Ishikawa (cell line): ENCODE data around the gene LRRC8D.

Experiments used
- CEBPB ChIP-seq: IDR thresholded peaks from 2 replicates; pipeline ENCODE4 v1.6.1; 2012
- CREB1 ChIP-seq: IDR thresholded peaks from 2 replicates; pipeline ENCODE4 v1.6.1; 2012; ENCODE audit warnings: low read depth
- EGR1 ChIP-seq: IDR thresholded peaks from 2 replicates; pipeline ENCODE4 v1.6.1; 2012
- EP300 ChIP-seq: IDR thresholded peaks from 2 replicates; pipeline ENCODE4 v1.6.1; 2012; ENCODE audit warnings: borderline replicate concordance
- FOXM1 ChIP-seq: IDR thresholded peaks from 2 replicates; pipeline ENCODE4 v1.6.1; 2012; ENCODE audit warnings: low read depth, borderline replicate concordance
- NFIC ChIP-seq: IDR thresholded peaks from 2 replicates; pipeline ENCODE4 v1.6.1; 2012
- RAD21 ChIP-seq: IDR thresholded peaks from 2 replicates; pipeline ENCODE4 v1.6.1; 2012; ENCODE audit warnings: low read depth
- TAF1 ChIP-seq: IDR thresholded peaks from 2 replicates; pipeline ENCODE4 v1.6.1; 2012; ENCODE audit warnings: low read depth, mild to moderate bottlenecking
- TCF12 ChIP-seq: IDR thresholded peaks from 2 replicates; pipeline ENCODE4 v1.6.1; 2012; ENCODE audit warnings: low read depth
- TEAD4 ChIP-seq: IDR thresholded peaks from 2 replicates; pipeline ENCODE4 v1.6.1; 2012
- YY1 ChIP-seq: IDR thresholded peaks from 2 replicates; pipeline ENCODE4 v1.6.1; 2012; ENCODE audit warnings: low read depth
- ZBTB7A ChIP-seq: IDR thresholded peaks from 2 replicates; pipeline ENCODE4 v1.6.1; 2012; ENCODE audit warnings: low read depth
- TF ChIP-seq, protein P1 (sequence below): IDR thresholded peaks from 2 replicates; pipeline ENCODE4 v1.6.1; 2012
- TF ChIP-seq, protein P2 (sequence below): IDR thresholded peaks from 2 replicates; pipeline ENCODE4 v1.6.1; 2012
- TF ChIP-seq, protein P3 (sequence below): IDR thresholded peaks from 2 replicates; pipeline ENCODE4 v1.6.1; 2012; ENCODE audit warnings: low read depth, mild to moderate bottlenecking

Gene LRRC8D

DNA sequence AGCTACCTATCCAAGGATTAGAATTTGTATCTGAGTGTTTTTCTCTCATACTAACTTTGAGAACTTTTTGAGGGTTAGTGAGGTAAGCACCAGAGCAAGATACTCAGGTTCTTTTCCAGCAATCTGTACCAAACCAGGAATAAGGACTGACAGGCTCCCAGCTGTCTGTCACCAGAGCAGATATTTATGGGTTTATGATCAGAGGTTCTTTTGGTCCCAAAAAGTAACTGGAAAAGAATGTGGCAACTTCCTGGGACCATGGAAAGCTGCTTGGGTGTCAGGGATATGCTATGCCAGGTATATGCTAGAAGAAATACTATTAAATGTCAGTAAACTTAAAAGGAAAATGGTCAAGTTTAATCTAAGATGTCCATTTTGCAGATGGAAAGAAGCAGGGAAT lies 98.3 kb downstream of the LRRC8D start:
- TF ChIP-seq, protein P1, sequence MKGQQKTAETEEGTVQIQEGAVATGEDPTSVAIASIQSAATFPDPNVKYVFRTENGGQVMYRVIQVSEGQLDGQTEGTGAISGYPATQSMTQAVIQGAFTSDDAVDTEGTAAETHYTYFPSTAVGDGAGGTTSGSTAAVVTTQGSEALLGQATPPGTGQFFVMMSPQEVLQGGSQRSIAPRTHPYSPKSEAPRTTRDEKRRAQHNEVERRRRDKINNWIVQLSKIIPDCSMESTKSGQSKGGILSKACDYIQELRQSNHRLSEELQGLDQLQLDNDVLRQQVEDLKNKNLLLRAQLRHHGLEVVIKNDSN = no peak
- TF ChIP-seq RAD21 = no peak
- no peak for TF ChIP-seq EP300
- TF ChIP-seq EGR1 = no peak
- TF ChIP-seq TCF12 = no peak
- no peak for TF ChIP-seq ZBTB7A
- TF ChIP-seq, protein P2, sequence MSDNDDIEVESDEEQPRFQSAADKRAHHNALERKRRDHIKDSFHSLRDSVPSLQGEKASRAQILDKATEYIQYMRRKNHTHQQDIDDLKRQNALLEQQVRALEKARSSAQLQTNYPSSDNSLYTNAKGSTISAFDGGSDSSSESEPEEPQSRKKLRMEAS = no peak
- TF ChIP-seq CREB1 = no peak
- no peak for TF ChIP-seq TEAD4
- TF ChIP-seq NFIC = no peak
- TF ChIP-seq, protein P3, sequence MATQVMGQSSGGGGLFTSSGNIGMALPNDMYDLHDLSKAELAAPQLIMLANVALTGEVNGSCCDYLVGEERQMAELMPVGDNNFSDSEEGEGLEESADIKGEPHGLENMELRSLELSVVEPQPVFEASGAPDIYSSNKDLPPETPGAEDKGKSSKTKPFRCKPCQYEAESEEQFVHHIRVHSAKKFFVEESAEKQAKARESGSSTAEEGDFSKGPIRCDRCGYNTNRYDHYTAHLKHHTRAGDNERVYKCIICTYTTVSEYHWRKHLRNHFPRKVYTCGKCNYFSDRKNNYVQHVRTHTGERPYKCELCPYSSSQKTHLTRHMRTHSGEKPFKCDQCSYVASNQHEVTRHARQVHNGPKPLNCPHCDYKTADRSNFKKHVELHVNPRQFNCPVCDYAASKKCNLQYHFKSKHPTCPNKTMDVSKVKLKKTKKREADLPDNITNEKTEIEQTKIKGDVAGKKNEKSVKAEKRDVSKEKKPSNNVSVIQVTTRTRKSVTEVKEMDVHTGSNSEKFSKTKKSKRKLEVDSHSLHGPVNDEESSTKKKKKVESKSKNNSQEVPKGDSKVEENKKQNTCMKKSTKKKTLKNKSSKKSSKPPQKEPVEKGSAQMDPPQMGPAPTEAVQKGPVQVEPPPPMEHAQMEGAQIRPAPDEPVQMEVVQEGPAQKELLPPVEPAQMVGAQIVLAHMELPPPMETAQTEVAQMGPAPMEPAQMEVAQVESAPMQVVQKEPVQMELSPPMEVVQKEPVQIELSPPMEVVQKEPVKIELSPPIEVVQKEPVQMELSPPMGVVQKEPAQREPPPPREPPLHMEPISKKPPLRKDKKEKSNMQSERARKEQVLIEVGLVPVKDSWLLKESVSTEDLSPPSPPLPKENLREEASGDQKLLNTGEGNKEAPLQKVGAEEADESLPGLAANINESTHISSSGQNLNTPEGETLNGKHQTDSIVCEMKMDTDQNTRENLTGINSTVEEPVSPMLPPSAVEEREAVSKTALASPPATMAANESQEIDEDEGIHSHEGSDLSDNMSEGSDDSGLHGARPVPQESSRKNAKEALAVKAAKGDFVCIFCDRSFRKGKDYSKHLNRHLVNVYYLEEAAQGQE = no peak

DNA sequence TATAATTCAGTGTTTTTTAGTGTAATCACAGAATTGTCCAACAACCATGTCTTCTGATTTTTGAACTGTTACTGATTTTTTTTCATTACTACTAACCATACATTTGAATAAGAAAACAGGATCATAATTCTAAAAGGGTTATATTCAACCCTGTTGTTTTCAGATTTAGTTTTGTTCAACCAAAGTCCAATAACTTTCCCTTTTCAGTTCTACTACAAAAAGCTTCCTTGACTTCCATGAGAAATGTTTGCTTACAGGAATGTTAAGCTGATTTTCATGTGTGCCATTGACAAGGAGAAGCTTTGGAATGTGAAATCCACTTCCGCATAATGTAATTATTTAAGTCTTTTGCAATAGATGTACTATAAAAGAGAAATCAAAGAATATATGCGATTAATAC lies 102.1 kb downstream of the LRRC8D start:
- TF ChIP-seq EP300 = no peak
- TF ChIP-seq TCF12 = no peak
- TF ChIP-seq ZBTB7A = no peak
- no peak for TF ChIP-seq TAF1
- TF ChIP-seq FOXM1 = no peak
- no peak for TF ChIP-seq NFIC
- TF ChIP-seq, protein P2 = no peak
- no peak for TF ChIP-seq CREB1
- TF ChIP-seq TEAD4 = no peak
- TF ChIP-seq EGR1 = no peak
- no peak for TF ChIP-seq RAD21
- TF ChIP-seq, protein P3 = no peak
- TF ChIP-seq, protein P1 = no peak
- TF ChIP-seq YY1 = no peak
- no peak for TF ChIP-seq CEBPB

DNA sequence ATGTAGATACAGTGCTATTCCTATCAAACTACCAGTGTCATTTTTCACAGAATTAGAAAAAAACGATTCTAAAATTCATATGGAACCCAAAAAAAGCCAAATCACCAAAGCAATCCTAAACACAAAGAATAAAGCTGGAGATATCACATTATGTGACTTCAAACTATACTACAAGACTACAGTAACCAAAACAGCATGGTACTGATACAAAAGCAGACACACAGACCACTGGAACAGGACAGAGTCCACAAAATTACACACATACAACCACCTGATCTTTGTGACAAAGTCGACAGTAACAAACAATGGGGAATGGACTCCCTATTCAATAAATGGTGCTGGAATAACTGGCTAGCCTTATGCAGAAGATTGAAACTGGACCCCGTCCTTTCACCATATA lies 102.7 kb downstream of the LRRC8D start:
- no peak for TF ChIP-seq YY1
- no peak for TF ChIP-seq RAD21
- no peak for TF ChIP-seq EP300
- no peak for TF ChIP-seq NFIC
- no peak for TF ChIP-seq ZBTB7A
- no peak for TF ChIP-seq TAF1
- no peak for TF ChIP-seq TCF12
- no peak for TF ChIP-seq EGR1
- TF ChIP-seq, protein P1 = no peak
- no peak for TF ChIP-seq TEAD4
- TF ChIP-seq, protein P3 = no peak
- no peak for TF ChIP-seq FOXM1
- no peak for TF ChIP-seq CREB1
- no peak for TF ChIP-seq CEBPB
- TF ChIP-seq, protein P2 = no peak

DNA sequence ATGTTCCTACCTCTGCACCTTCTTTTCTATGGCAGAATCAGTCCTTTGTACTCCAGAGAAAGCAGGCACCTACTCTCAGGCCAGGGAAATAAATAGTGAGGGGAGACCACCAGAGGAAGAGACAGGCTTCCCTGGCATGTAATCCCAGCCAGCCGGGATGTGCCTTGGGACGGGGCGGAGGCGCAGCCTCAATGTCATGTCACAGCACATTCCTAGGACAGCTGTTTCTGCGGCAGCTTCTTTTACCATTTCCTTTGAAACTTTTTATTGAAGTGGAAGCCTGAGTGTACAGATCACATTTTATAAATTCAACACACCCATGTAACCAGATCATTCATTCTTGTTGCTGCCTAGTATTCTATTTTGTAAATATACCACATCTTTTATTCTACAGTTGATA lies 106.2 kb downstream of the LRRC8D start:
- TF ChIP-seq TAF1 (no peak), YY1 (no peak), ZBTB7A (no peak), TCF12 (no peak), EP300 (no peak), CREB1 (no peak), RAD21 (no peak), NFIC (no peak), CEBPB (no peak), FOXM1 (no peak), TEAD4 (no peak), EGR1 (no peak)
- TF ChIP-seq, protein P3 = no peak
- TF ChIP-seq, protein P1 = no peak
- TF ChIP-seq, protein P2 = no peak
